HG02759 (cell line): Measurements from ENCODE around the gene NUMA1.

Experiments
- ATAC-seq: cut with Tn5 transposase; IDR thresholded peaks from one replicate; pipeline ENCODE4 v1.9.1; 2021; ENCODE audit warnings: mild to moderate bottlenecking, moderate library complexity; ENCODE audit not compliant: unreplicated experiment

NUMA1 gene

GRCh38 chr11:72066855-72067254 is 13.5 kb downstream of the NUMA1 start:
- no peak for ATAC-seq

- no peak for ATAC-seq
Measured at GRCh38 chr11:72061739-72062396, 18.5 kb downstream of the NUMA1 start.

GRCh38 chr11:72058416-72059034 is 21.8 kb downstream of the NUMA1 start:
- ATAC-seq, result no peak

- ATAC-seq, result no peak
Measured at GRCh38 chr11:72048766-72049460, 31.4 kb downstream of the NUMA1 start.

GRCh38 chr11:72045849-72046248 is 34.5 kb downstream of the NUMA1 start:
- no peak for ATAC-seq

GRCh38 chr11:72042064-72042745 is 38.1 kb downstream of the NUMA1 start:
- ATAC-seq, result peak; percentile 2

- ATAC-seq, result peak; percentile 36
Measured at GRCh38 chr11:72041364-72042063, 38.8 kb downstream of the NUMA1 start.

- peak; percentile 36 for ATAC-seq
Measured at GRCh38 chr11:72040491-72041363, 39.6 kb downstream of the NUMA1 start.

GRCh38 chr11:72039856-72040401 is 40.4 kb downstream of the NUMA1 start:
- ATAC-seq, result no peak

GRCh38 chr11:72039031-72039855 is 41.1 kb downstream of the NUMA1 start:
- no peak for ATAC-seq

- no peak for ATAC-seq
Measured at GRCh38 chr11:72038491-72038890, 41.9 kb downstream of the NUMA1 start.

- ATAC-seq, result no peak
Measured at GRCh38 chr11:72037554-72038311, 42.6 kb downstream of the NUMA1 start.

- ATAC-seq, result no peak
Measured at GRCh38 chr11:72036687-72037086, 43.7 kb downstream of the NUMA1 start.

GRCh38 chr11:72030472-72031045 is 49.8 kb downstream of the NUMA1 start:
- ATAC-seq, result no peak

GRCh38 chr11:72026090-72026489 is 54.3 kb downstream of the NUMA1 start:
- ATAC-seq, result no peak

- ATAC-seq, result no peak
Measured at GRCh38 chr11:72024069-72024754, 56.1 kb downstream of the NUMA1 start.

- no peak for ATAC-seq
Measured at GRCh38 chr11:72023335-72023734, 57.0 kb downstream of the NUMA1 start.
